K562 (cell line): ENCODE data around the gene MGA. TPM values are rescaled to one million over a fixed set of nuclear protein-coding genes. Genes with fewer than 3 reads are reported as not detected.

Experiments used
- ATAC-seq: fragments of 200-7000 bp; cut with Tn5 transposase; 3 replicates; pipeline ENCODE4 v1.9.1; 2020; ENCODE audit warnings: moderate library complexity
- BruUV-seq: library from RNA; stranded (reverse); fragments of 400-500 nt; replicated peaks from 2 replicates; lab custom pipeline; 2021; lab: Mats Ljungman, UMichigan
- CTCF ChIA-PET: fragments of 300-600 bp; formaldehyde crosslinking; extraction: SDS; loops from one replicate; lab custom pipeline; 2021; ENCODE audit warnings: low intra/inter-chr PET ratio; lab: Yijun Ruan, JAX
- POLR2A ChIA-PET: fragments of 300-600, 350-650 bp; sonication (Branson Sonifier 250); formaldehyde crosslinking; extraction: SDS; loops from one replicate; lab custom pipeline; 2021; ENCODE audit warnings: antibody characterized with exemption, inconsistent platforms; lab: Yijun Ruan, JAX
- DNase-seq, 4 experiments: peaks; one replicate each; pipeline versions ENCODE4 v3.0.0 to v3.0.0-alpha.2; 2011 to 2018; ENCODE audit warnings: low spot score in 3 of 4, mixed read lengths in 3 of 4; ENCODE audit errors: extremely low read depth in 1 of 4
- FAIRE-seq: peaks from 2 replicates; lab custom pipeline; 2011; peaks lifted over from hg19 to GRCh38; lab: Jason Lieb, UNC
- H2AFZ ChIP-seq: 2 replicates; pipeline ENCODE4 v1.6.0; 2011; ENCODE audit warnings: low read depth, low read length, control low read depth, inconsistent platforms
- H3K27ac ChIP-seq: fragments of 200-600 bp; 3 replicates; pipeline ENCODE4 v1.8.0; 2011; ENCODE audit warnings: low read depth, mild to moderate bottlenecking, control low read depth, inconsistent platforms, low read length, moderate library complexity, mixed read lengths; ENCODE audit errors: extremely low read depth
- H3K27me3 ChIP-seq, 2 experiments: fragments of 300-600 bp in 1 of 2; 2 replicates in 1 of 2; 3 replicates in 1 of 2; pipeline versions ENCODE4 v1.6.0 to v1.8.0; 2011; ENCODE audit warnings: inconsistent platforms in 2 of 2, low read length in 2 of 2, mild to moderate bottlenecking in 1 of 2, mixed read lengths in 1 of 2, moderate library complexity in 1 of 2; ENCODE audit not compliant: control insufficient read depth in 2 of 2, insufficient read depth in 2 of 2
- H3K36me3 ChIP-seq: fragments of 300-600 bp; 3 replicates; pipeline ENCODE4 v1.8.0; 2011; ENCODE audit warnings: mild to moderate bottlenecking, low read length, inconsistent platforms; ENCODE audit not compliant: control insufficient read depth, insufficient read depth
- H3K4me1 ChIP-seq, 2 experiments: fragments of 200-600 bp in 1 of 2; replicated peaks in 1 of 2; 2 replicates in 1 of 2; 3 replicates in 1 of 2; pipeline versions ENCODE4 v1.5.1 to v1.8.0; 2011; ENCODE audit warnings: inconsistent platforms in 2 of 2, low read length in 2 of 2, mild to moderate bottlenecking in 1 of 2, mixed read lengths in 1 of 2, moderate library complexity in 1 of 2; ENCODE audit not compliant: control insufficient read depth in 2 of 2, insufficient read depth in 2 of 2
- H3K4me2 ChIP-seq: 2 replicates; pipeline ENCODE4 v1.6.1; 2011; ENCODE audit warnings: low read length, control low read depth, inconsistent platforms, mixed read lengths; ENCODE audit not compliant: insufficient read depth
- H3K4me3 ChIP-seq: fragments of 200-600 bp; sonication (generic), shearing (Covaris generic); 2 replicates; pipeline ENCODE4 v1.5.1; 2016; ENCODE audit warnings: control low read depth, inconsistent platforms
- H3K79me2 ChIP-seq: fragments of 200-600 bp; 3 replicates; pipeline ENCODE4 v1.8.0; 2011; ENCODE audit warnings: low read length, inconsistent platforms; ENCODE audit not compliant: control insufficient read depth, insufficient read depth
- H3K9ac ChIP-seq, 2 experiments: 2 replicates each; pipeline versions ENCODE4 v1.6.0 to v1.6.1; 2011; ENCODE audit warnings: low read depth in 2 of 2, low read length in 2 of 2, control low read depth in 1 of 2, inconsistent platforms in 1 of 2, mild to moderate bottlenecking in 1 of 2, mixed read lengths in 1 of 2; ENCODE audit not compliant: insufficient read depth in 1 of 2
- H3K9me1 ChIP-seq: one replicate; pipeline ENCODE4 v1.6.0; 2011; ENCODE audit warnings: inconsistent platforms, mild to moderate bottlenecking, low read length, moderate library complexity; ENCODE audit not compliant: control insufficient read depth, insufficient read depth
- H3K9me3 ChIP-seq: replicated peaks from 2 replicates; pipeline ENCODE4 v1.5.1; 2011; ENCODE audit warnings: low read depth, low read length, inconsistent platforms; ENCODE audit not compliant: control insufficient read depth, insufficient read depth
- H4K20me1 ChIP-seq: replicated peaks from 2 replicates; pipeline ENCODE4 v1.6.1; 2011; ENCODE audit warnings: low read length, inconsistent platforms, mixed read lengths; ENCODE audit not compliant: control insufficient read depth, insufficient read depth
- ATF7 ChIP-seq: fragments of 450-650 bp; IDR thresholded peaks from 2 replicates; pipeline ENCODE4 v1.7.1; 2014; ENCODE audit warnings: mild to moderate bottlenecking, moderate library complexity
- BCOR ChIP-seq: fragments of 450-650 bp; IDR thresholded peaks from 2 replicates; pipeline ENCODE4 v1.6.1; 2016
- BRF1 ChIP-seq: IDR thresholded peaks from 3 replicates; pipeline ENCODE4 v1.6.1; 2011; ENCODE audit warnings: borderline replicate concordance, mild to moderate bottlenecking; ENCODE audit not compliant: insufficient read length; ENCODE audit errors: extremely low read depth
- CGGBP1 ChIP-seq: fragments of 250-450 bp; sonication (Bioruptor Pico); IDR thresholded peaks from 2 replicates; pipeline ENCODE4 v1.9.0; 2021; ENCODE audit warnings: mild to moderate bottlenecking
- FOXO4 ChIP-seq: fragments of 450-650 bp; formaldehyde crosslinking; IDR thresholded peaks from 2 replicates; pipeline ENCODE4 v1.4.0; 2020; ENCODE audit warnings: mild to moderate bottlenecking, moderate library complexity
- HIVEP1 ChIP-seq: fragments of 250-450 bp; sonication (Bioruptor Pico); IDR thresholded peaks from 2 replicates; pipeline ENCODE4 v1.4.0; 2020; ENCODE audit warnings: mild to moderate bottlenecking
- MXD1 ChIP-seq: fragments of 250-450 bp; sonication (Bioruptor Pico); IDR thresholded peaks from 2 replicates; pipeline ENCODE4 v1.8.0; 2021; ENCODE audit warnings: borderline replicate concordance, mild to moderate bottlenecking, moderate library complexity; ENCODE audit not compliant: poor library complexity, severe bottlenecking
- SETDB1 ChIP-seq: IDR thresholded peaks from one replicate; pipeline ENCODE4 v1.6.1; 2012; ENCODE audit warnings: low read length, control low read depth, inconsistent platforms
- SLC30A9 ChIP-seq: fragments of 250-450 bp; sonication (Bioruptor Pico); IDR thresholded peaks from 2 replicates; pipeline ENCODE4 v1.8.0; 2022; ENCODE audit warnings: mild to moderate bottlenecking, moderate library complexity
- TFAP4 ChIP-seq: sonication (generic); formaldehyde crosslinking; IDR thresholded peaks from 2 replicates; pipeline ENCODE4 v1.8.0; 2022; ENCODE audit warnings: missing genetic modification reagents, mild to moderate bottlenecking, moderate library complexity, borderline replicate concordance
- TGIF2 ChIP-seq: sonication (generic); formaldehyde crosslinking; IDR thresholded peaks from 2 replicates; pipeline ENCODE4 v1.8.1; 2022; ENCODE audit warnings: mild to moderate bottlenecking, missing genetic modification reagents, moderate library complexity
- ZMIZ1 ChIP-seq, 2 experiments: fragments of 150-350 bp in 1 of 2; IDR thresholded peaks; 2 replicates each; pipeline ENCODE4 v1.6.1; 2012 to 2016; ENCODE audit warnings: low read depth in 2 of 2, low read length in 2 of 2, mild to moderate bottlenecking in 1 of 2, moderate library complexity in 1 of 2
- ZNF280A ChIP-seq: fragments of 450-650 bp; IDR thresholded peaks from 2 replicates; pipeline ENCODE4 v1.6.1; 2018; ENCODE audit warnings: mild to moderate bottlenecking, low read depth; ENCODE audit not compliant: partially characterized antibody
- ZNF347 ChIP-seq: fragments of 450-650 bp; formaldehyde crosslinking; IDR thresholded peaks from 2 replicates; pipeline ENCODE4 v1.4.0; 2020; ENCODE audit warnings: low read depth, mild to moderate bottlenecking, moderate library complexity
- WGBS: fragments of 100-300 bp; shearing (Covaris generic); methylation state at CpG from one replicate; pipeline ENCODE4 v1.1.6; 2016; ENCODE audit warnings: low coverage, mixed read lengths; ENCODE audit not compliant: insufficient coverage; ENCODE audit errors: missing lambda C conversion rate; 5-methylcytosine and 5-hydroxymethylcytosine counted together
- in situ Hi-C: fragments of 300-500 bp; cut with MboI; formaldehyde crosslinking; loops from 4 replicates; pipeline ENCODE4 v1.15.0; 2018; ENCODE audit warnings: inconsistent platforms, mixed read lengths
- intact Hi-C: fragments of 100-400 bp; cut with micrococcal nuclease; formaldehyde crosslinking; loops from 2 replicates; pipeline ENCODE4 v1.14.2; 2022
- polyA plus RNA-seq, 8 experiments: library from polyadenylated mRNA; depleted of rRNA in 4 of 8; stranded (reverse) in 5 of 8; unstranded in 3 of 8; fragments of >200 nt; fragmentation: Nextera tagmentation in 2 of 8; fragmentation: Illumina TruSeq in 1 of 8; extraction: Ambion mirVana in 2 of 8; extraction: Trizol in 1 of 8; gene quantifications; 2 replicates each; pipeline versions ENCODE4 v1.2.1 to v1.2.3, GENCODE V29; 2011 to 2014; ENCODE audit warnings: inconsistent platforms in 1 of 8, missing spikeins in 1 of 8
- total RNA-seq, 7 experiments: library from RNA; depleted of rRNA in 6 of 7; stranded (reverse); fragments of >200 nt in 6 of 7; fragmentation: Illumina TruSeq in 2 of 7; extraction: Trizol in 2 of 7; gene quantifications; 2 replicates each; pipeline versions ENCODE4 v1.2.1 to v1.2.3, GENCODE V29; 2011 to 2021; ENCODE audit warnings: low replicate concordance in 1 of 7

The MGA gene
- total and polyA plus RNA-seq, 9 of the 15 experiments (the other 6 are each of a cell fraction or from before 2014, with no cell fraction given): 4.7 to 56.1 (median 21.1) TPM

- in situ Hi-C loops: loop anchor here (25.0 kb wide), 1 partner anchor 347 kb away; no protein-coding TSS in a partner anchor
- BruUV-seq: no TSS peak
- Histone ChIP-seq H2AFZ (no peak overlapping the region), H3K4me1 (peaks cover 3 to 7% of the 10 kb centered on the region in 2 experiments; a peak in 3 of 5 replicates), H3K4me2 (no peak overlapping the region), H3K4me3 (no peak overlapping the region), H4K20me1 (0 out of 2 replicates have a peak, but pooled peaks cover 4% of the 10 kb centered on the region), H3K9me3 (no peaks in the 10 kb centered on the region), H3K36me3 (peaks cover 2% of the 10 kb centered on the region; the same call in 1 of the 3 replicates), H3K9ac (no peak overlapping the region), H3K27ac (no peak overlapping the region), H3K27me3 (no peaks in the 10 kb centered on the region), H3K79me2 (no peaks in the 10 kb centered on the region), H3K9me1 (no peaks in the 10 kb centered on the region)
- FAIRE-seq: no peak
- DNase-seq: no peak
- POLR2A ChIA-PET: interaction anchor here (0.5 to 1.2 kb wide), 6 partner anchors 8 to 193 kb away, joined by 3 to 7 read pairs (median 3); partner anchors contain the start of gene MAPKBP1
- no peak for ATAC-seq
- intact Hi-C loops: no loop called here
- CTCF ChIA-PET: interaction anchor here (0.6 kb wide), 1 partner anchor 242 kb away, joined by 3 read pairs; no protein-coding TSS in a partner anchor
- WGBS: 80% methylated on average over 2 of the region's 2 CpGs
- no peak for TF ChIP-seq ZNF347 (CRISPR knock-in tag)
- TF ChIP-seq MXD1 (CRISPR knock-in tag): no peak
- TF ChIP-seq FOXO4 (CRISPR knock-in tag): no peak
- TF ChIP-seq BCOR: no peak
- no peak for TF ChIP-seq ZMIZ1 (IDR thresholded peaks at IDR 0.05; ENCODE audit: low read depth in 2 of 2, low read length in 2 of 2)
- no peak for TF ChIP-seq TGIF2
- TF ChIP-seq TFAP4 (CRISPR knock-in tag): no peak
- TF ChIP-seq ATF7: no peak
- TF ChIP-seq BRF1: no peak
- no peak for TF ChIP-seq SETDB1
- no peak for TF ChIP-seq HIVEP1 (CRISPR knock-in tag)
- TF ChIP-seq CGGBP1: no peak
- TF ChIP-seq ZNF280A: no peak
- TF ChIP-seq SLC30A9 (CRISPR knock-in tag): no peak
Observed at GRCh38 chr15:41809121-41809520, 148.9 kb downstream of the MGA start.
